ENCODE results near the gene AP5S1. TPM values are rescaled to one million over a fixed set of nuclear protein-coding genes. Genes with fewer than 3 reads are reported as not detected.

AP5S1 gene
- total and polyA plus RNA-seq, 9 of the 15 experiments (the other 6 are each of a cell fraction or from before 2014, with no cell fraction given): 2.6 to 8.8 (median 4.4) TPM

DNA sequence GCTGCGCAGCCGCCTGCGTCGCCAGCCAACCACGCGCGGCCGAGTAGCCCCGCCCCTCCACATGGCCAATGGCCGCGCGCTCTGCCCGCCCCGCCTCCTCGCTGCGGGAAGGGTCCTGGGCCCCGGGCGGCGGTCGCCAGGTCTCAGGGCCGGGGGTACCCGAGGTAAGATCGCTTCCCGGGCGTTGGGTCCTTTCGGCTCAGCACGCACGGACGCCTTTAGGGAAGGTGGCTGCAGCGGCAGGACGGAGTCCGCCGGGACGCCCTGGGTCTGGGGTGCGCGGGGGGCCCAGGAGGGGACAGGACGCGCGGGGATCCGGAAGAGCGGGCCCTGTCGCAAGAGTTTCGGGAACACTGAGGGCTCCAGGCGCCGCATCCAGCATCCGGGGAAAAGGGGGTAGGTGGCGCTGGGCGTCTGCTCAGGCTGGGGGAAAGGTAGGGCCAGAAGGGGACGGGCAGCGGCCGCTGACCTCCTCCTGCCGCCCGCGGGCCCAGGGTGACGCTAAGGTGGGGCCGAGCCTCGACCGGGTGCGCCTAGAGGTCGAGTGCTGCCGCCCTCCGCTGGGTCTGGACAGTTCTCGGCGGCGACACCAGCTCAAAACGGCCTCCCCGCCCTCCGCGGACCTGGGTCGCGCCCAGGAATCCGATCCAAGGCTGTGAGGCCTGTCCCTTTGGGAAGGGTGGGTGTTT is 26.5 kb downstream of the AP5S1 start, which contains the start of gene MAVS (continued):
- TF ChIP-seq ETV1 (tag; conservative IDR thresholded peaks at IDR 0.05; ENCODE audit: low read depth) (no peak), RFX5 (IDR thresholded peaks at IDR 0.05; ENCODE audit: low read depth, low read length) (no peak), TAF9B (IDR thresholded peaks at IDR 0.05; ENCODE audit: partially characterized antibody) (peak; percentile 41), PML (IDR thresholded peaks at IDR 0.05; ENCODE audit: low read length) (no peak), DPF2 (IDR thresholded peaks at IDR 0.05) (no peak), ZC3H4 (CRISPR knock-in tag; IDR thresholded peaks at IDR 0.05; ENCODE audit: borderline replicate concordance) (peak; percentile 63; the same call in 1 of the 2 replicates), ZNF311 (CRISPR knock-in tag; IDR thresholded peaks at IDR 0.05) (no peak), NCOA2 (IDR thresholded peaks at IDR 0.05; ENCODE audit: partially characterized antibody in 2 of 2) (no peak), ERF (CRISPR knock-in tag; IDR thresholded peaks at IDR 0.05) (no peak), FOXK2 (conservative IDR thresholded peaks at IDR 0.05 in 1 of 2, IDR thresholded peaks at IDR 0.05 in 1 of 2; ENCODE audit: low read depth in 2 of 2) (peak in 1 of 2 experiments; percentile 58; a peak in 1 of 4 replicates), ZNF197 (CRISPR knock-in tag; IDR thresholded peaks at IDR 0.05; ENCODE audit: low read depth) (no peak), KDM1A (IDR thresholded peaks at IDR 0.05) (no peak), STAT5B (CRISPR knock-in tag; IDR thresholded peaks at IDR 0.05) (no peak), NCOA6 (IDR thresholded peaks at IDR 0.05) (no peak), ZNF766 (CRISPR knock-in tag; conservative IDR thresholded peaks at IDR 0.05) (no peak), ZNF445 (CRISPR knock-in tag; IDR thresholded peaks at IDR 0.05; ENCODE audit: low read depth) (no peak), MXI1 (IDR thresholded peaks at IDR 0.05; ENCODE audit: low read depth, low read length) (no peak), ARID1B (IDR thresholded peaks at IDR 0.05) (no peak), ZNF707 (CRISPR knock-in tag; conservative IDR thresholded peaks at IDR 0.05) (no peak), MAFF (IDR thresholded peaks at IDR 0.05; ENCODE audit: low read length) (no peak), ZNF134 (CRISPR knock-in tag; conservative IDR thresholded peaks at IDR 0.05) (no peak), NONO (IDR thresholded peaks at IDR 0.05; ENCODE audit: low read depth in 2 of 2, low read length in 1 of 2) (no peak)
- TF ChIP-seq, protein P1, sequence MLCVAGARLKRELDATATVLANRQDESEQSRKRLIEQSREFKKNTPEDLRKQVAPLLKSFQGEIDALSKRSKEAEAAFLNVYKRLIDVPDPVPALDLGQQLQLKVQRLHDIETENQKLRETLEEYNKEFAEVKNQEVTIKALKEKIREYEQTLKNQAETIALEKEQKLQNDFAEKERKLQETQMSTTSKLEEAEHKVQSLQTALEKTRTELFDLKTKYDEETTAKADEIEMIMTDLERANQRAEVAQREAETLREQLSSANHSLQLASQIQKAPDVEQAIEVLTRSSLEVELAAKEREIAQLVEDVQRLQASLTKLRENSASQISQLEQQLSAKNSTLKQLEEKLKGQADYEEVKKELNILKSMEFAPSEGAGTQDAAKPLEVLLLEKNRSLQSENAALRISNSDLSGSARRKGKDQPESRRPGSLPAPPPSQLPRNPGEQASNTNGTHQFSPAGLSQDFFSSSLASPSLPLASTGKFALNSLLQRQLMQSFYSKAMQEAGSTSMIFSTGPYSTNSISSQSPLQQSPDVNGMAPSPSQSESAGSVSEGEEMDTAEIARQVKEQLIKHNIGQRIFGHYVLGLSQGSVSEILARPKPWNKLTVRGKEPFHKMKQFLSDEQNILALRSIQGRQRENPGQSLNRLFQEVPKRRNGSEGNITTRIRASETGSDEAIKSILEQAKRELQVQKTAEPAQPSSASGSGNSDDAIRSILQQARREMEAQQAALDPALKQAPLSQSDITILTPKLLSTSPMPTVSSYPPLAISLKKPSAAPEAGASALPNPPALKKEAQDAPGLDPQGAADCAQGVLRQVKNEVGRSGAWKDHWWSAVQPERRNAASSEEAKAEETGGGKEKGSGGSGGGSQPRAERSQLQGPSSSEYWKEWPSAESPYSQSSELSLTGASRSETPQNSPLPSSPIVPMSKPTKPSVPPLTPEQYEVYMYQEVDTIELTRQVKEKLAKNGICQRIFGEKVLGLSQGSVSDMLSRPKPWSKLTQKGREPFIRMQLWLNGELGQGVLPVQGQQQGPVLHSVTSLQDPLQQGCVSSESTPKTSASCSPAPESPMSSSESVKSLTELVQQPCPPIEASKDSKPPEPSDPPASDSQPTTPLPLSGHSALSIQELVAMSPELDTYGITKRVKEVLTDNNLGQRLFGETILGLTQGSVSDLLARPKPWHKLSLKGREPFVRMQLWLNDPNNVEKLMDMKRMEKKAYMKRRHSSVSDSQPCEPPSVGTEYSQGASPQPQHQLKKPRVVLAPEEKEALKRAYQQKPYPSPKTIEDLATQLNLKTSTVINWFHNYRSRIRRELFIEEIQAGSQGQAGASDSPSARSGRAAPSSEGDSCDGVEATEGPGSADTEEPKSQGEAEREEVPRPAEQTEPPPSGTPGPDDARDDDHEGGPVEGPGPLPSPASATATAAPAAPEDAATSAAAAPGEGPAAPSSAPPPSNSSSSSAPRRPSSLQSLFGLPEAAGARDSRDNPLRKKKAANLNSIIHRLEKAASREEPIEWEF (CRISPR knock-in tag; IDR thresholded peaks at IDR 0.05): no peak
- TF ChIP-seq, protein P2, sequence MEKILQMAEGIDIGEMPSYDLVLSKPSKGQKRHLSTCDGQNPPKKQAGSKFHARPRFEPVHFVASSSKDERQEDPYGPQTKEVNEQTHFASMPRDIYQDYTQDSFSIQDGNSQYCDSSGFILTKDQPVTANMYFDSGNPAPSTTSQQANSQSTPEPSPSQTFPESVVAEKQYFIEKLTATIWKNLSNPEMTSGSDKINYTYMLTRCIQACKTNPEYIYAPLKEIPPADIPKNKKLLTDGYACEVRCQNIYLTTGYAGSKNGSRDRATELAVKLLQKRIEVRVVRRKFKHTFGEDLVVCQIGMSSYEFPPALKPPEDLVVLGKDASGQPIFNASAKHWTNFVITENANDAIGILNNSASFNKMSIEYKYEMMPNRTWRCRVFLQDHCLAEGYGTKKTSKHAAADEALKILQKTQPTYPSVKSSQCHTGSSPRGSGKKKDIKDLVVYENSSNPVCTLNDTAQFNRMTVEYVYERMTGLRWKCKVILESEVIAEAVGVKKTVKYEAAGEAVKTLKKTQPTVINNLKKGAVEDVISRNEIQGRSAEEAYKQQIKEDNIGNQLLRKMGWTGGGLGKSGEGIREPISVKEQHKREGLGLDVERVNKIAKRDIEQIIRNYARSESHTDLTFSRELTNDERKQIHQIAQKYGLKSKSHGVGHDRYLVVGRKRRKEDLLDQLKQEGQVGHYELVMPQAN (IDR thresholded peaks at IDR 0.05; ENCODE audit: borderline replicate concordance): 0 out of 2 replicates have a peak, but pooled peaks have one; percentile 12

Data from K562 (cell line).